GM18873 (cell line): Measurements from ENCODE around the gene NCAM2.

ENCODE experiments used
- ATAC-seq: cut with Tn5 transposase; IDR thresholded peaks from one replicate; pipeline ENCODE4 v1.9.1; 2021; ENCODE audit warnings: mild to moderate bottlenecking, moderate library complexity, moderate number of reproducible peaks; ENCODE audit not compliant: unreplicated experiment, low FRiP score

NCAM2 gene

GRCh38 chr21:21163904-21164303 is 165.7 kb downstream of the NCAM2 start:
- ATAC-seq = no peak

GRCh38 chr21:21165063-21165645 is 166.9 kb downstream of the NCAM2 start:
- ATAC-seq = no peak

- ATAC-seq = no peak
Measured at GRCh38 chr21:21174676-21175075, 176.5 kb downstream of the NCAM2 start.

- ATAC-seq = no peak
Measured at GRCh38 chr21:21175798-21176334, 177.7 kb downstream of the NCAM2 start.

GRCh38 chr21:21177353-21177986 is 179.3 kb downstream of the NCAM2 start:
- ATAC-seq = no peak

GRCh38 chr21:21179619-21180298 is 181.6 kb downstream of the NCAM2 start:
- ATAC-seq = no peak

GRCh38 chr21:21182401-21183010 is 184.3 kb downstream of the NCAM2 start:
- no peak for ATAC-seq

- ATAC-seq = no peak
Measured at GRCh38 chr21:21183092-21183491, 184.9 kb downstream of the NCAM2 start.

GRCh38 chr21:21184771-21185528 is 186.7 kb downstream of the NCAM2 start:
- ATAC-seq = no peak

GRCh38 chr21:21187579-21187978 is 189.4 kb downstream of the NCAM2 start:
- no peak for ATAC-seq

GRCh38 chr21:21188513-21189195 is 190.4 kb downstream of the NCAM2 start:
- ATAC-seq = no peak

GRCh38 chr21:21195417-21195943 is 197.3 kb downstream of the NCAM2 start:
- ATAC-seq = no peak

- ATAC-seq = no peak
Measured at GRCh38 chr21:21196087-21196486, 197.9 kb downstream of the NCAM2 start.

GRCh38 chr21:21196848-21197247 is 198.6 kb downstream of the NCAM2 start:
- no peak for ATAC-seq

GRCh38 chr21:21199342-21200102 is 201.3 kb downstream of the NCAM2 start:
- no peak for ATAC-seq

- no peak for ATAC-seq
Measured at GRCh38 chr21:21200103-21200938, 202.1 kb downstream of the NCAM2 start.

GRCh38 chr21:21200939-21201615 is 202.9 kb downstream of the NCAM2 start:
- no peak for ATAC-seq
